ENCODE measurements around the gene MRC2. TPM values are rescaled to one million over a fixed set of nuclear protein-coding genes. Genes with fewer than 3 reads are reported as not detected.
"Not testable (repeated sequence)": the region's sequence is repeated elsewhere in the genome, so short reads cannot be mapped to it uniquely, and the experiment has no call there.

Gene MRC2
- polyA plus RNA-seq, 3 donors from 2014 or later: not detected

- Mint-ChIP-seq H3K9me3 (no peaks in the 10 kb centered on the region), H3K4me3 (no peak overlapping the region), H3K36me3 (no peaks in the 10 kb centered on the region), H3K4me1 (no peaks in the 10 kb centered on the region), H3K27me3 (ENCODE audit: low read depth in 3 of 3) (peaks cover 0 to 2% (median 1%) of the 10 kb centered on the region in 3 donors), H3K27ac (no peak overlapping the region)
- DNase-seq: no peak
Measured at GRCh38 chr17:62692159-62692651, 64.7 kb downstream of the MRC2 start.

DNA sequence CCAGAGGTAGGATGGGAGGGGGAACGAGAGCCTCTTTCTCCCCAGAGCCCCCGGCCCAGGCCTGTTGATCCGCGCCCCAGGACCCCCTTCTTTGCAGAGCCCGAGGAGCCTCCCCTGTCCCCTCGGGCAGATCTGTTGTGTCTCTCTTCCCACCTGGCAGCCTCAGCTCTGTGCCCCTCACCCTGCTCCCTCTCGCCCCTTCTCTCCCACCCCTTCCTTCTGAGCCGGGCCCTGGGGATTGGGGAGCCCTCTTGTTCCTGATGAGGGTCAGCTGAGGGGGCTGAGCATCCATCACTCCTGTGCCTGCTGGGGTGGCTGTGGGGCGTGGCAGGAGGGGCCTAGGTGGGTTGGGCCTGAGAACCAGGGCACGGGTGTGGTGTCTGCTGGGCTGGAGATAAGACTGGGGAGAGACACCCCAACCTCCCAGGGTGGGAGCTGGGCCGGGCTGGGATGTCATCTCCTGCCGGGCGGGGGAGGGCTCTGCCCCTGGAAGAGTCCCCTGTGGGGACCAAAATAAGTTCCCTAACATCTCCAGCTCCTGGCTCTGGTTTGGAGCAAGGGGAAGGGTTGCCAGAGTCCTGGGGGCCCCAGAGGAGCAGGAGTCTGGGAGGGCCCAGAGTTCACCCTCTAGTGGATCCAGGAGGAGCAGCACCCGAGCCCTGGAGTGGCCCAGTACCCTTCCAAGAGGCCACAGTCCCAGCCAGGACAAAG, 65.4 kb downstream of the MRC2 start:
- no peak overlapping the region for H3K4me3 Mint-ChIP-seq
- H3K27me3 Mint-ChIP-seq (ENCODE audit: low read depth in 3 of 3): peaks cover 0 to 2% (median 1%) of the 10 kb centered on the region in 3 donors
- no peak overlapping the region for H3K27ac Mint-ChIP-seq
- no peaks in the 10 kb centered on the region for H3K9me3 Mint-ChIP-seq
- H3K4me1 Mint-ChIP-seq: no peaks in the 10 kb centered on the region
- no peaks in the 10 kb centered on the region for H3K36me3 Mint-ChIP-seq
- DNase-seq: no peak

DNA sequence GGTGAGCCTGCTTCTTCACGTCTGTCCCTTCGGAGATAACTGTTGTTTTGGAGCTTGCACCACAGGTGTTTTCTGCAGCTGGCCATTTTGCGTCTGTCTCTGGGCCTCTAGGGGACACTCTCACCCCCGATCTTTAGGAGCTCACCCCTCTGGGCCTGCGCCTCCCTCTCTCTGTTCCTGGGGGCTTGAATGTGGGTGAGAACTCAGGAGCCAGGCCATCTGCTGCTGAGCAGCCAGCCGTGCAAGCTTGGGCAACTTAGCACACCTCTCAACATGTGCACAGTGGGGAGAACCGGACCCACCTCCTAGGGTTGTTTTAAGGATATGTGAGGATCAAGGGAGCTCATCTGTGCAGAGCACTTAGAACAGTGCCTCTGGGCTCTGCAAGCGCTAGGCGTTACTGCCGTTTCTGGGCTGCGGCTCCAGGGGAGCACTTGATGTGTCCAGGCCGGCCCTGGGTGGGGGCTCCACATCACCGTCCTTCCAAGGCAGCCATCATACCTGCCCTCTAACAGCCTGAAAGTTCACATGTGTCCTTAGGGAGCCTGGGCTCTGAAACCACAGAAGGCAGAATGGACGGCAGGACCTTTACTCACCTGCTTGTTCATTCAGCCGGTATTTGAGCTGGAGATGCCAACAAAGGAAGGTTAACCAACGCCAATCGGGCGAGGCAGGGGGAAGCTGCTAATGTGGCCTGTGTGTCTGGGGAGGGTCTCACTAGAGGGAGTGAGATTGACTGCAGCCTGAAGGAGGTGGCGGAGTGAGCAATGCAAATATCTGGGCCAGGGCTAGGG, 66.3 kb downstream of the MRC2 start:
- Mint-ChIP-seq H3K27ac (peak overlapping the region in 1 of 6 donors; percentile 33), H3K4me3 (no peak overlapping the region), H3K9me3 (no peaks in the 10 kb centered on the region), H3K36me3 (no peaks in the 10 kb centered on the region), H3K4me1 (no peaks in the 10 kb centered on the region), H3K27me3 (ENCODE audit: low read depth in 3 of 3) (peaks cover 0 to 2% (median 1%) of the 10 kb centered on the region in 3 donors)
- no peak for DNase-seq

DNA sequence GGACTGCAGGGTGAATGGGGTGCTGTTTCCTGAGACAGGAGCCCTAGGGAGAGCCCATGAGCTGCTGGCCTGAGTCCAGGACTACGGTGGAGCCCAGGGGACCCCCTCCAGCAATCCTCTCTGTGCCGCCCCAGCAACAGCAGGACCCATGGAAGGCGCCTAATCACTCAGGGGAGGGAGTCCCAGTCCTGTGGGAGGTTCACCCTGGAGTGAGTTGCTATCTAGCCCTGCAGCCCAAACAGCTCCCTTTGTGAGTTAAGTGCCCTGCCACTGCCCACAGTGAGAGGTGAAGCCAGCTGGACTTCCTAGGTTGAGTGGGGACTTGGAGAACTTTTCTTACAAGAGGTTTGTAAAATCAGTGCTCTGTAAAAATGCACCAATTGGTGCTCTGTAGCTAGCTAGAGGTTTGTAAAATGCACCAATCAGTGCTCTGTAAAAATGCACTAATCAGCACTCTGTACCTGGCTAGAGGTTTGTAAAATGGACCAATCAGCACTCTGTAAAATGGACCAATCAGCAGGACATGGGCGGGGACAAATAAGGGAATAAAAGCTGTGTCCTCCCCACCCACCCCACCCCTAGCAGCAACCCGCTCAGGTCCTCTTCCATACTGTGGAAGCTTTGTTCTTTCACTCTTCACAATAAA, 67.7 kb downstream of the MRC2 start:
- not testable (repeated sequence) for H3K4me3 Mint-ChIP-seq, H3K4me1 Mint-ChIP-seq

DNA sequence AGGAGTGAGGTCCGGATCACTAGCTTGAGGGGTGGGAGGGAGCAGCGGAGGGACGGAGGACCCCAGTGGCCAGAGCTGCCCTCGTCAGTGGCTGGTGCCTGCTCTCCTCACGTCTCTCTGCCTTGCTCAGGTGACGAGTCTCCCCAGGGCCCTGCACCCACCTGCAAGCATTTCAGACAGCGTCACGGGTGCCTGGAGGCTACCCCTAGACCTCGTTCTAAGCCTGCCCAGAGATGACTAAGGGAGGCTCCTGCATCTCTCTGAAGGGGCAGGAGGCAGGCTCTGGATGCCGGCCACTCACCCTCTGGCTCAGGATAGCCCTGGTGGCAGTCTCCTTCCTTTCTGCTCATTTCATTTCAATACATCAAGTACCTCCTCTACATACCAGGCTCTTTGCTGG, 68.8 kb downstream of the MRC2 start:
- H3K27ac Mint-ChIP-seq: no peak overlapping the region
- H3K4me3 Mint-ChIP-seq: no peak overlapping the region
- no peak for DNase-seq
- H3K4me1 Mint-ChIP-seq: no peaks in the 10 kb centered on the region
- H3K36me3 Mint-ChIP-seq: no peaks in the 10 kb centered on the region
- H3K9me3 Mint-ChIP-seq: no peaks in the 10 kb centered on the region
- peaks cover 0 to 3% (median 2%) of the 10 kb centered on the region in 3 donors for H3K27me3 Mint-ChIP-seq (ENCODE audit: low read depth in 3 of 3)

More for the DNA sequence above, 67.7 kb downstream of the MRC2 start:
- H3K27ac Mint-ChIP-seq; H3K36me3 Mint-ChIP-seq; DNase-seq; H3K27me3 Mint-ChIP-seq (ENCODE audit: low read depth in 3 of 3); H3K9me3 Mint-ChIP-seq: not testable (repeated sequence)

- H3K27ac Mint-ChIP-seq: no peak overlapping the region
- H3K27me3 Mint-ChIP-seq (ENCODE audit: low read depth in 3 of 3): peaks cover 0 to 3% (median 2%) of the 10 kb centered on the region in 3 donors
- no peaks in the 10 kb centered on the region for H3K4me1 Mint-ChIP-seq
- DNase-seq: no peak
- H3K9me3 Mint-ChIP-seq: no peaks in the 10 kb centered on the region
- no peaks in the 10 kb centered on the region for H3K36me3 Mint-ChIP-seq
- H3K4me3 Mint-ChIP-seq: no peak overlapping the region
Measured at GRCh38 chr17:62696726-62697490, 69.4 kb downstream of the MRC2 start.

GRCh38 chr17:62698459-62698858, 71.0 kb downstream of the MRC2 start:
- not testable (repeated sequence) for H3K36me3 Mint-ChIP-seq; H3K27ac Mint-ChIP-seq; H3K4me3 Mint-ChIP-seq; H3K9me3 Mint-ChIP-seq; DNase-seq; H3K27me3 Mint-ChIP-seq (ENCODE audit: low read depth in 3 of 3); H3K4me1 Mint-ChIP-seq

- Mint-ChIP-seq H3K4me3 (peak overlapping the region in 1 of 5 donors; percentile 29), H3K9me3 (no peaks in the 10 kb centered on the region), H3K27me3 (ENCODE audit: low read depth in 3 of 3) (peaks cover 0 to 3% (median 2%) of the 10 kb centered on the region in 3 donors), H3K4me1 (peaks cover 11 to 14% of the 10 kb centered on the region in 2 donors), H3K36me3 (no peaks in the 10 kb centered on the region), H3K27ac (no peak overlapping the region)
- DNase-seq: no peak
Measured at GRCh38 chr17:62700964-62701705, 73.7 kb downstream of the MRC2 start.

DNA sequence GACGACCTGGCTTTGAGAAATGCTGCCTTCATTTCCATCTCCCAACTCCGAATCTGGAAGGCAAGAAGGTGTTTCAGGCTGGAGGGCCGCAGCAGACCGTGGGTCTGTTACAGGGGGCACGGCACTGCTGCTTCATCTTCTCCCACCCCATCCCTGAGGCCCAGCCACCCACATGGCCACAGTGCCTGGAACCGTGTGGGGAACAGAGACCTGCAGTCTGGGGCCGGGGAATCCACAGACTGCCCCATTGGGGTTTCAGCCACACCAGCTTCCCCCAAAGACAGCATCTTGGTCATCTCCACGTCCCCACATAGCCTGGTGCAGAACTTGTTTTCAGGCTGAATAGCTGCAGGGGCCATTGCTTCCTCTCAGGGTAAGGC, 74.2 kb downstream of the MRC2 start:
- DNase-seq: no peak
- Mint-ChIP-seq H3K4me1 (peaks cover 11 to 14% of the 10 kb centered on the region in 2 donors), H3K4me3 (peak overlapping the region in 3 of 5 donors; percentile 7 to 45 (median 29)), H3K9me3 (no peaks in the 10 kb centered on the region), H3K36me3 (no peaks in the 10 kb centered on the region), H3K27me3 (ENCODE audit: low read depth in 3 of 3) (peaks cover 0 to 3% (median 2%) of the 10 kb centered on the region in 3 donors), H3K27ac (no peak overlapping the region)

GRCh38 chr17:62702746-62703260, 75.3 kb downstream of the MRC2 start:
- no peaks in the 10 kb centered on the region for H3K36me3 Mint-ChIP-seq
- H3K9me3 Mint-ChIP-seq: no peaks in the 10 kb centered on the region
- H3K4me3 Mint-ChIP-seq: peak overlapping the region in 3 of 5 donors; percentile 18 to 54 (median 33)
- H3K27me3 Mint-ChIP-seq (ENCODE audit: low read depth in 3 of 3): peaks cover 1 to 3% (median 2%) of the 10 kb centered on the region in 3 donors
- H3K4me1 Mint-ChIP-seq: peaks cover 11 to 14% of the 10 kb centered on the region in 2 donors
- H3K27ac Mint-ChIP-seq: peak overlapping the region in 1 of 6 donors; percentile 22
- DNase-seq: no peak

DNA sequence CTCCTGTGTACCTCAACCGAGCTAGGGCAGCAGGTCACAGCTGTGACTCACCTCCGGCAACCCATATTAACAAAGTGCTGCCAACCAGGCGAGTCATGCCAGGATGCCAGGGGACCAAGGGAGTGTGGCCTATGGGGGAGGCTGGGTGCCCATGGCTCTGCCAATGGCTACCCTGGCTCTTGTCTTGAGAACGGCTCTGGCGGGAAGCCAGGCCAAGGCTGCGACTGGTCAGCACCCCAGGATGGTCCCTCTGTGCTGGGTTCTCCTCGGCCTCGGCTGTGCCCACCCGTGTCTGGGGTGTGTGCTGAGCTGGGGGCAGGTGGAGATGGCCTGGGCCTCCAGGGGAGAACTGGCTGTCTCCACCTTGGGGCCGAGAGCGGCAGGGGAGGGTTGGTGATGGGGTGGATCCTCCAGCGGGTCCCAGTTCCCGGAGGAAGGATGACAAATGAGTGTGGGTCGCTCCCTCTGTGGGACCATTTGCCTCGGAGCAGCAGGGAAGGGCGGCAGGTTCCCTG, 75.8 kb downstream of the MRC2 start:
- no peak for DNase-seq
- Mint-ChIP-seq H3K4me1 (peaks cover 11 to 14% of the 10 kb centered on the region in 2 donors), H3K9me3 (no peaks in the 10 kb centered on the region), H3K27me3 (ENCODE audit: low read depth in 3 of 3) (peaks cover 1 to 3% (median 2%) of the 10 kb centered on the region in 3 donors), H3K4me3 (peak overlapping the region in 4 of 5 donors; percentile 41 to 55 (median 54)), H3K27ac (peak overlapping the region in 1 of 6 donors; percentile 22), H3K36me3 (no peaks in the 10 kb centered on the region)

- H3K9me3 Mint-ChIP-seq: no peaks in the 10 kb centered on the region
- DNase-seq: peak; percentile 73 to 79 (median 76)
- H3K27ac Mint-ChIP-seq: no peak overlapping the region
- H3K4me1 Mint-ChIP-seq: peaks cover 11 to 14% of the 10 kb centered on the region in 2 donors
- H3K36me3 Mint-ChIP-seq: no peaks in the 10 kb centered on the region
- peaks cover 1 to 3% (median 2%) of the 10 kb centered on the region in 3 donors for H3K27me3 Mint-ChIP-seq (ENCODE audit: low read depth in 3 of 3)
- peak overlapping the region; percentile 41 to 87 (median 54) for H3K4me3 Mint-ChIP-seq
Measured at GRCh38 chr17:62703776-62704380, 76.4 kb downstream of the MRC2 start.

Data from immature natural killer cell (primary cell).